DMS 273 (cell line): ENCODE measurements around the gene GLB1L.

Experiments
- DNase-seq: peaks from one replicate; lab custom pipeline; 2025; ENCODE audit not compliant: unreplicated experiment; lab: John Stamatoyannopoulos, UW

Gene GLB1L

DNA sequence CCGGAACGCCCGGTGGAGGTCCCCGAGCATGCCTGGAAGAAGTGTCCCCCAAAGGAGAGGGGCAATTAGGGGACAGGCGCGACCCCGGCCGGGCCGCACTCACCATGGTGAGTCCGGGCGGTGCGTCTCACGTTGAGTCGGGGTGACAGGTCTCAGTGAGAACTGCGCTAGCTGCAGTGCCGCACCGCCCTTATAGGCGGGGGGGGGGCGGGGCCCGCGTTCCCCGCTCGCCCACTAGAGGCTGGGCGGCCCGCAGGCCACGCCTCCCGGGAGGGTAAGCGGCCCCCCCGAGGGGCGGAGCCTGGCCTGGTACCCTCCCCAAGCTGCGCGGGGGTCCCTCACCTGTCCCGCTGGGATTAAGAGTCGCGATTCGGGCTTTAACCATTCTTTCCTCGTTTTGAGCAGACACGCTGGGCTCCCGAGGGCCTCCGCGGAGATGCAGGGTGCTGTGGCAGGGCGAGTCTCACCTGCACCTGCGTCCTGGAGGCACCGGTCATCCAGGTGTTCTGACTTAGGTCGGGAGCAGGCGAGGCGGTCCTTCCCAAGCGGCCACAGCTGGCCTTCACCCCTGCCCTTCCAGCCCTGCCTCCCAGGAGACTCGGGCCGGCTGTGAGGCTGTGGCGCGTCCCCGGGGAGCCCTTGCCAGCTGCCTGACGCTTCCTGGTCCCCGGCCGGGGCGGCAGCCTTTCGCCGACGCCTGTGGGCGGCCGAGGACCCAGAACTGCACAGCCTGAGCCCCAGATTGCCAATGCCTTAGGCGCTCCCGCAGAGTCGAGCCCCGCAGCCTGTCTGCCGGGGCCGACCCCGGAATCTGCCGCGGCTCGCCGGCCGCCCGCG, 8.7 kb upstream of the GLB1L start, which contains the start of gene TUBA4A:
Gene TUBA4A, minus strand, starts transcription at position 166 of the 837 bp plus-strand sequence. Its CDS starts 60 bp downstream, at position 106.
- peak; percentile 95 for DNase-seq

DNA sequence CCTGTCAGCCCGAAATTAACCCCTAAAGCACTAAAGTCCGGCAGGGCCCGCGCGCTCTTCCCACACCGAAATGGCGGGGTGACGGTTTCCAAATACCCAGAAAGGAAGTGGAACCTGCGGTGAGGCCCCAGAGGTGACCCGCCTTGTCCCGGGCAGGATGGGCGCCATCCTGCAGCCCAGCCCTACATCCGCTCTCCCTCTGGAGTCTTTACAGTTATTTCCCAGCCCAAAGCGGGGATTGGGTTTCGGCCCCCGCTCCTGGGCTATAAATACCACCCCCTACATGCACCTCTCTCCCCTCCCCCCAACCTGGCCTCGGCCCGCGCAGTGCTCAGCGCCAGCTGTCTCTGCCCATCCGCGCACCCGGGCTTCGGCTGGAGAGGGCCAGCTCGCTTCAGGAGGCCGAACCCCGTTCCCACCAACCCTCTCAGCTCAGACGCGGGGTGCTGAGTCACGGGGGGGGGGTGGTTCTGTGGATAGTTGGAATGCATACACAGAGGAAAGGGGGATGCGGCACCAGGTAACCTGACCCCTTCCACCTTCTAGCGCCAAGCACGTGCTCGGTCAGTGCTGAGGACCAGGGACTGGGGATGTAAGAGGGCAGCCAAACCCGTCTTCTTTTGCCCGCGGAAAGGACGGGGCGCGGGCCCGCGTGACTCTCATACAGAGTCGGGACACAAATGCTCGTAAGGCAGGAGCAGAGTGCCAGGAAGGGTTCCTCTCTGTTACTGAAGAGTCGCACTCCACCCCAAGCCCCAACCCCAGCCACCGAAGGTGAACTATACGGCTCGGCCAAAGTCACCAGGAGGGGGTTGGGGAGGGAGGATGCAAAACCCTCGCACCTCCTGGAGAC, 7.9 kb upstream of the GLB1L start, which contains the start of gene TUBA4B:
Gene TUBA4B, plus strand, starts transcription at position 344 of the 853 bp plus-strand sequence. Its CDS starts 165 bp downstream, at position 509.
- DNase-seq = peak; percentile 89

DNA sequence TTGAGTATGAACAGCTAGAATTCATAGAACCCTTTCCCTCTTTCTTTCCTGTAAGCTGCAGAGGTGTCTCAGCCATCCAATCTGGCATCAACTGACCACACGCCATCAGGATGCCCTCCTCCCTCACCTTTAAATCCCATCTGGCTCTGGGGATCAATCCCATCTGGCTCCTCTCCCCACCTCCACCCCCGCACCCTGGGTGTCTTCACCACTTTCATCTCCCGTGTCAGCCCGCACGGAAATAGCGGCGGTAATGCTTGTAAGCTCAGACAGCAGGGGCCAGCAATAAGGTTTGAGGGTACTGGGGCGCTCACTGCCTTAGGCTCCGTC, 7.3 kb upstream of the GLB1L start:
- peak; percentile 81 for DNase-seq

DNA sequence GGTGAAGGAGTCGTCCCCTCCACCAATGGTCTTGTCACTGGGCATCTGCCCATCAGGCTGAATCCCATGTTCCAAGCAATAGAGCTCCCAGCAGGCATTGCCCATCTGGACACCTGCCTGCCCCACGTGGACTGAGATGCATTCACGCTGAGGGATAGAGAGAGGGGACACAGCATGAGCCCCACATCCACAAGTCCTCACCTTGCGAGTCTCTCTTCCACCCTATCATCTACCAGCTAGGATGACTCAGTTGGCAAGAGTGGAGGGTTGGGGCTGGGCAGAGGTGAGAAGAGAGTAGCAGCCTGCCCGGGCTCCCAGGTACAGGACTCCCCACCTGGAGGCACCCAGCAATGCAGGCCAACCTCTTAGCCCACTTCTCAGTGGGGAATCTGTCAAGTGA, 6.8 kb upstream of the GLB1L start:
- DNase-seq = peak; percentile 48

DNA sequence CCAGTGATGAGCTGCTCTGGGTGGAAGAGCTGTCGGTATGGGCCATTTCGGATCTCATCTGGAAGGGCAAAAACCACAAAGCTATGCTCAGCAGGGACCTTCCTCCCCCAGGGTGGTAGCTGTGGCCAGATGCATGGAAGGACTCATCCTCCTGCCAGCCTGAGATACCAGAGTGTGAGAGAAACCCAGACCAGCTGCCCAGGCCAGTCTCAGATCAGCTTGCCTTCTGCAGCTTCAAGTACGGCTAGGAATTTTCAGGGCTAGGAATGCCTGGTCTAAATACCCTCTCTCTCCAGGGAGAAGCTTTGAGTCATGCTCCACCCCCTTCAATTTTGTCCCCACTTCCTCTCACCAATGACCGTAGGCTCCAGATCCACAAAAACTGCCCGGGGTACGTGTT, 6.4 kb upstream of the GLB1L start:
- DNase-seq = peak; percentile 48

DNA sequence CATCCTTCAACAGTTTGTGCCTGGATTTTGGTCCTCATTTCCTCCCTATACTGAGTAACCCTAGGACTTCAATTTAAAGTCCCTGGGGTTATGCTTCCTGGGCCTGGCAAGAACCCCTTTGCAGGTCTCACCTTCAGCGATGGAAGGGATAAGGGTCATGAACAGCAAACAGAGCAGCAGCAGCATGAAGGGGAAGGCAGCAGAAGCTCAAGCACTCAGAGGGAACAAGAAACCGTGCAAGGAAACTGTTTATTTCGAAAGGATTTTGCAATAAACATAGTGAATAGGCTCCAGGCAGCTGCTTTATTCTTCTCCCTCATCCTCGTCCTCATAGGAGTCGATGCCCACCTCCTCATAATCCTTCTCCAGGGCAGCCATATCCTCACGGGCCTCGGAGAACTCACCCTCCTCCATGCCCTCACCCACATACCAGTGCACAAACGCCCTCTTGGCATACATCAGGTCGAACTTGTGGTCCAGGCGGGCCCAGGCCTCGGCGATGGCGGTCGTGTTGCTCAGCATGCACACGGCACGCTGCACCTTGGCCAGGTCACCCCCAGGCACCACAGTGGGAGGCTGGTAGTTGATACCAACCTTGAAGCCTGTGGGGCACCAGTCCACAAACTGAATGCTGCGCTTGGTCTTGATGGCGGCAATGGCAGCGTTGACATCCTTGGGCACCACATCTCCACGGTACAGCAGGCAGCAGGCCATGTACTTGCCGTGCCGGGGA, 5.0 kb upstream of the GLB1L start:
- peak; percentile 44 for DNase-seq

DNA sequence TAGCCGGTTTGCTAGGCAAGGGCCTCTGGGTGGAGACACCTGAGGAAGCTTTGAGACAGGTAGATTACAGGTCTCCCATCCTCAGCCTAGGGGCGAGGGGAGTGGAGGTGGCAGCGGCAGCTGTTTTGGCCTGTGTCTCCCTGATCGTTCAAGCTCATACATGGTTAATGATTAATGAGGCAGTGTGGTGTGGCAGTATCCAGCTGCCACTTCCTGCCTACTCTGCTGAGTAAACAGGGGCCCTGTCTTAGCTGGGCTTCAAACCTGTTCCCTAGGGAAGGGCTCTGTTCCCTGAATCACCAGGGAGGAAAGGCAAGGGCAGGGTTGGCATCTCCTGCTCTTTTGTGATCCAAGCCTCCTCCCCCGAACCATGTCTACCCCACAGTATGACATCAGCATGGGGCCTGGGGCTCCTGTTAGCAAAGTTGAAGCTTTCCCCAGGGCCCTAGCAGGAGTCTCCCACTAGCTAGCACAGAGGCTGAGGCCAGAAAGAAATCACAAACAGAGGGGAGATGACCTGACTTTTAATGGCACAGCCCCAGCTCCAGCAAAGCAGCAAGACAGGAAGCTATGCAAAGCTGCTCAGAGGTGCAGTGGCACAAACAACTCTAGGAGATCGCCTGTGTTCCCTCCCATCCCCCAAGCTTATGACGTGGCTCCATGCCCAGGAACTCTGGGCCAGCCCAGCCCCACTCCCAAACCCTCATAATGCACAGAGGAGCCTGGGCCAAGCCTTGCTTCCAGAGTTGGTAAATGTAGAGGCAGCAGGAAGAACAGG, 4.1 kb upstream of the GLB1L start:
- DNase-seq = peak; percentile 94

DNA sequence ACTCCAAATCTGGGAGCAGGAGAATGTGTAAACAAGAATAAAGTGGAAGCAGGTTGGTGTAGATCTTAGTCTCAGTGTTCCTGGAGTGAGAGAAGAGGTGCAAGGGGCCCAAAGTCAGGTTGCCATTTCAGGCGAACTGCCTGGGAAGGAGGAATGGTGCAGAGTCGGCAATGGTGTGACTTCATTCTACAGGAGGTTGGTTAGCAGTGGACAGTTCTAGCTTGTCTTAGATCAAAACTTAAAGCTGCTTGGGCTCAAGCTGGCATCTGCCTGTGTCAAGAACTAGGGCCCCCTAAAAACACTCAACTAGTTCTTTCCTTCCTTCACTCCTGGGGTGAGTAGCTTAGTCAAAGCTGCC, 3.6 kb upstream of the GLB1L start:
- DNase-seq = peak; percentile 59

DNA sequence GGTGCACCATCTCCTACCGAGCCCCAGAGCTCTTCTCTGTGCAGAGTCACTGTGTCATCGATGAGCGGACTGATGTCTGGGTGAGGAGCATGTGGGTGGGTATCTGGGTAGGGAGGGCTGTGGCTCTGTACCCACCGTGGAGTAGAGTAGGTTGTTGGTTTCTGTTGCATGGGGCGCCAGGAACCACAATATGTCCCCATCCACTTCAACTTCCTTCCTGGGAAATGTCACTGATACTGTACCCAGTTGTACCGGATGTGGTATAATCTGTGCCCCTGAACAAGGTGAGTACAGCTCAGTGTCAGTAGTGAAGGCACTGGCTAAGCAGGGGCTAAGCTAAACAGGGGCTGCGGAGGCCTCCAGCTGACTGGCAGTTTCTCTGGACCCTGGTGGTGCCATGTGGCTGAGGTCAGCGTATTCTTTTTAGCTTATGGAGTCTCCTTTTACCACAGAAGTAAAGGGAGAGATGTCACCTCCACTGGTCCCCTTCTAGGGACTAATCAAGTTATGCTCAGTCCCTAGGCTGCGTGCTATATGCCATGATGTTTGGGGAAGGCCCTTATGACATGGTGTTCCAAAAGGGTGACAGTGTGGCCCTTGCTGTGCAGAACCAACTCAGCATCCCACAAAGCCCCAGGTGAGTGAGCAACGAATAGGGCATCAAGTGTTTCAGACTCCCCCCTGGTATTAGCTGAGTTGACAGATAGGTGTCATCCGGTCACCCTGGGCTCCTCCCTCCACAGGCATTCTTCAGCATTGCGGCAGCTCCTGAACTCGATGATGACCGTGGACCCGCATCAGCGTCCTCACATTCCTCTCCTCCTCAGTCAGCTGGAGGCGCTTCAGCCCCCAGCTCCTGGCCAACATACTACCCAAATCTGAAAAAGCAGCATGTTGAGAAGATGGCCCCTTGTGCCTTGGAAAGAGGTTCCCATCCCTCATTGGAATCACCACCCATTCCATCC, 2.7 kb upstream of the GLB1L start:
- DNase-seq = no peak

DNA sequence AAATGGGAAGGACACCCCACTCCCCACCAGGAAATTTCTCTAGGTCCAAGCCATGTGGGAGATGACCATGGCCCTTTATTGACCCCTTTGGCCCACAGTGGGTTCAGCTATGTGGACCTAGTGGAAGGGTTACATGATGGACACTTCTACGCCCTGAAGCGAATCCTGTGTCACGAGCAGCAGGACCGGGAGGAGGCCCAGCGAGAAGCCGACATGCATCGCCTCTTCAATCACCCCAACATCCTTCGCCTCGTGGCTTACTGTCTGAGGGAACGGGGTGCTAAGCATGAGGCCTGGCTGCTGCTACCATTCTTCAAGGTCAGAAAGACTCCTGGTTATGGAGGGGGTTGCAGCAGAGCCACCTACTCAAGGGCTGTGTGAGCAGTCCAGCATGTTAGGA, 1.3 kb upstream of the GLB1L start:
- DNase-seq = no peak

DNA sequence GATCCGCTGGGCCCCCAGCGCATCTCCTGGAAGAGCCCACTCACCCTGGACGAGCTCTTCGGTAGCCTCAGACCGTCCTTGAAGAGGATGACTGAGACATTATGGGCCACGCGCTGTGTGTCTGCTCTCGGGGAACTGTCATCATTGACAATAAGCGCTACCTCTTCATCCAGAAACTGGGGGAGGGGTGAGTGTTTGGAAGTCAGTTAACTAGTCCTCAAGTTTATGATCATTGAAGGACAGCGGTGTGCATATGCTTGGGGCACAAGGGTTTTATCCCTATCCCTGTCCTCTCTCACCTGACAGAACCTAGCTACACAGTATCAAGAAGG, 621 bp upstream of the GLB1L start:
- peak; percentile 37 for DNase-seq

DNA sequence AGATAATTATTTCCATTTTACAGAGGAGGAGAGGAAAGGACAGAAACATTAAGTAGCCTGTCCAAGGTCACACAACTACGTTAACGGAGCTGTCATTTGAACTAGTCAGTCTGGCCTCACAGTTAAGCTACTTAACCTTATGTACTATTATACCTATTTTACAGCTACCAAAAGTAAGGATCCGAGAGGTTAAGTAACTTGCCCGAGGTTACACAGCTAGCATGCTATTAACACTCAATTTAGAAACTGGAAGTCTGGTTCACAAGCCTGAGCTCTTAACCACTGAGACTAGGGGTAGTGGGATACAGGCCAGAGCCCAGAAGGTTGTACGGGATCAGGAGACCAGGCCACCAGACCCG, 476 bp downstream of the GLB1L start:
- DNase-seq = no peak

DNA sequence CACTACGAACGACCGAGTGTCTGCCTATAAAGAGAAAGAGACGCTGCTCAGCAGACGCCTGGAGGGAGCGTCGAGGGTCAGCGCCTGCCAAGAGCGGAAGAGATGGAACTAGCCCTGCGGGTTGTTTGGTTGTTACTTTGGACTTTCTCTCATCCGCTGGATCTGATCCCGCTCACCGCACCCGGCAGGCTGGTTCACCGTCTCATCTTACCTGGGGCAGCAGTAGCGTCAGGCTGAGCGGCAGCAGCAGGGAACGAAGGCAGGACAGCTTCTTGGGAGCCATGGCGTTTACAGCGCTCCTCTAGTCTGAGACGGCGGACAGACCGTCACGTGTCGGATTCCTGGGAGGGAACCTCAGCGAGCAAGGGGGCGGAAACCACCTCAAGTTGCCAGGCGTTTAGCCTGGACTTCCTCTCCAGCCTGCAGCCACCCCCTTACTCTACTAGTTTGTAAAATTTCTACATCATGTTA, 1.9 kb downstream of the GLB1L start:
- no peak for DNase-seq

DNA sequence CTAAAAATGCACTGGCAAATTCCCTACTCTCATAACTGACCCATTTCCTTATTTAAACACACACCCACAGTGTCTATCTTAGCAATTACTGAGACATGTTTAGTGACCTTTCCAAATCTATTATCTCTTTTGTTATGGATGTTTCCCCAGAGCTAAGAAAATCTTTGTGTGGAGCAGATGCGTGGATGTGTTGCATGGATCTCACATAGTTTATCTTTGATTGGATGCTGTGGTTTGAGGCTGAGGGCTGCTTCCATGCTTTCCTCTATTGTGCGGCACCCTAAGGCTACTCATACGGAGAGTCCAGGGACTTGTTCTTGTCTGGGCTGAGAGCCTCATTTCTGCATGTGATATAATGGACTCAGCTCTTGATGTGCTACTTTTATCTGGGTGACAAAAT, 10.9 kb downstream of the GLB1L start:
- no peak for DNase-seq

DNA sequence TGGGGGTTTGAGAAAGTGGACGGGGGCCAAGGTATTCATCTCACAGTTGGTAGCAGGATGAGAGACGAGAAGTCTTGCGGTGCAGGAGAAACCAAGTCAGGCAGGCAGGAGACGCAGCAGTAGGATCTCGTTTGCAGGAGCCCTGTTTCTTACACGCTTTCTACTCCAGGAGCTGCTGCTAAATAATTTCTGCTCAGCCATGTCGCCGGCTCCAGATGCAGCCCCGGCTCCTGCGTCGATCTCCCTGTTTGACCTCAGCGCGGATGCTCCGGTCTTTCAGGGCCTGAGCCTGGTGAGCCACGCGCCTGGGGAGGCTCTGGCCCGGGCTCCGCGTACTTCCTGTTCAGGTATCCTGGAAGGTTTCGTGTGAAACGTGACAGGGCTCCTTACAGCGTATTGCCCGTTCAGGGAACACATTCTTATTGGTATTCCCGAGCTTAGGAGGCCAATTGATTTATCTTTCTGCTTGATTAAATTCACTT, 15.1 kb downstream of the GLB1L start:
- peak; percentile 76 for DNase-seq

DNA sequence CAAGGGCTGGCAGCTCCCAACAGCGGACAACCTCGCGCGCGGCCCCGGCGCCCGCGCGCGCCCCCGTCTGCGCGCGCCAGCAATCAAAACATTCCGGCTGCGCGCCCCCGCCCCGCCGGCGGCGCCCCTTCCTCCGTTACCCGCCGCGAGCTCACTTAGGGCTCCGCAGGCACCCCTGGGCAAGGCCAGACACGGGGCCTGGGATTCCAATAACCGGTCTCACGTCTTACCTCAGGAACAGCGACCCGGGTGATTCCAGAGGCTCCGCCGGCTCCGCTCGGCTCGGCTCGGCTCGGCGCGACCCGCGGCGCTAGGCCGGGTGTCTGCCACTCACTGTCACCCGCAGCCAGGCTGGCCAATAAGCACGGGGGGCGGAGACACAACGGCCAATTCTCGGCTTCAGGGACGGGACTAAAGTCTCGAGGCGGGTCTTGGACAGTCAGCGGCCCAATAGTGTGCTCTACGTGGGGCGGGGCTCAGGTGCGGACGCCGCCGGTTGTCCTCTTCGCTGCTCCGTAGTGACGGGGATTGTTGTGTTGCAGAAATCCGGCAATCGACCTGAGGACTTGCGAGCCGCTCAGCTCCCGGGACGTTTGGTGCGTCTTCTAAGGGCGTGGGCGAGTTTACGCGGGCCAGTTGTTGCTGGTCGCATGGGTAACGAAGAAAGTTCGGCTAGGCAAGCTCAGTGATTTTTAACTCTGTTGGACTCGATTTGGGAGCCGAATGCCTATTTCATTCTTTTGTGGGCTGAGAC, 15.8 kb downstream of the GLB1L start, which contains the start of the genes ANKZF1 and ATG9A:
Gene ANKZF1, plus strand, starts transcription at position 502 of the 754 bp plus-strand sequence. CDS start 452 bp downstream, outside the sequence.
Gene ATG9A, minus strand, starts transcription at position 332 of the 754 bp plus-strand sequence. CDS start 1,612 bp downstream, outside the sequence.
- DNase-seq = peak; percentile 99

DNA sequence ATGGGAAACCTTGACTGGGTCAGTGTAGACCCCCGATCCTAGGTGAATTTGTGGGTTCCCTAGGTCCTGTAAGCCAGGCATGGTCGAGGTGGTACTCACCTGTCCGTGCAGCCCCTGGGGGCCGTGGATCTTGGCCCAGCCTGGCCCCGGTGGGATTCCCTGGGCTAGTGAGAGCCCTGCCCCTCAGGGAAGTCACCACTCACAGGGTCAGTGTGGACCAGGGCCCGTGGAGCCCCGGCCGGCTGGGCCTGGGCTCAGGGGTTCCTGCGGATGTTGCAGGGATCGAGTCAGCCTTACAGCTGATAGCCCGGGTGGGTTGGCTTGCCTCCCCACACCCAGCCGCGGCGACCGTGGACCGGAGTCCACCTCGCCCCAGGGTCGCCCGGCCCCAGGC, 16.3 kb downstream of the GLB1L start:
- no peak for DNase-seq
